Activated CD4-positive, alpha-beta T cell treated with anti-CD3 and anti-CD28 coated beads, Interleukin-2, amount 50 U/mL, for 16 hours (primary cell): ENCODE data around the gene RAB11FIP3.

ENCODE experiments used
- DNase-seq: peaks from one replicate; pipeline ENCODE4 v3.0.0-alpha.2; 2020

RAB11FIP3 gene

GRCh38 chr16:535446-536405 is 110.3 kb downstream of the RAB11FIP3 start:
- peak; percentile 12 for DNase-seq

- no peak for DNase-seq
Measured at GRCh38 chr16:536746-537145, 111.3 kb downstream of the RAB11FIP3 start.

GRCh38 chr16:537415-538335 is 112.2 kb downstream of the RAB11FIP3 start:
- no peak for DNase-seq

- no peak for DNase-seq
Measured at GRCh38 chr16:539901-540530, 114.6 kb downstream of the RAB11FIP3 start.

- no peak for DNase-seq
Measured at GRCh38 chr16:540645-541340, 115.3 kb downstream of the RAB11FIP3 start.

- no peak for DNase-seq
Measured at GRCh38 chr16:543301-544164, 118.1 kb downstream of the RAB11FIP3 start.

- DNase-seq, result no peak
Measured at GRCh38 chr16:544517-544916, 119.1 kb downstream of the RAB11FIP3 start.

GRCh38 chr16:546909-547770 is 121.7 kb downstream of the RAB11FIP3 start:
- peak; percentile 41 for DNase-seq

GRCh38 chr16:548586-548985 is 123.1 kb downstream of the RAB11FIP3 start:
- DNase-seq, result no peak

- no peak for DNase-seq
Measured at GRCh38 chr16:549544-550263, 124.3 kb downstream of the RAB11FIP3 start.

- DNase-seq, result no peak
Measured at GRCh38 chr16:551210-551609, 125.8 kb downstream of the RAB11FIP3 start.

GRCh38 chr16:552171-552570 is 126.7 kb downstream of the RAB11FIP3 start:
- no peak for DNase-seq

- no peak for DNase-seq
Measured at GRCh38 chr16:553601-554296, 128.3 kb downstream of the RAB11FIP3 start.

GRCh38 chr16:554297-554621 is 128.8 kb downstream of the RAB11FIP3 start:
- DNase-seq, result no peak

- DNase-seq, result no peak
Measured at GRCh38 chr16:554640-555365, 129.4 kb downstream of the RAB11FIP3 start.

GRCh38 chr16:555528-556473 is 130.4 kb downstream of the RAB11FIP3 start:
- no peak for DNase-seq

GRCh38 chr16:556474-557173 is 131.2 kb downstream of the RAB11FIP3 start:
- DNase-seq, result no peak
